NCI-H187 treated with DMSO at 0.1 percent for 48 hours (cell line): ENCODE data around the gene FABP2.
"Not testable (repeated sequence)": the region's sequence is repeated elsewhere in the genome, so short reads cannot be mapped to it uniquely, and the experiment has no call there.

Source experiments
- DNase-seq: peaks from one replicate; lab custom pipeline; 2025; lab: John Stamatoyannopoulos, UW

FABP2 gene

GRCh38 chr4:119321921-119322687, at the start of gene FABP2:
TSS of gene FABP2 (minus strand) at chr4:119322138. CDS start at chr4:119322102, 36 bp downstream.
- DNase-seq, result no peak

- not testable (repeated sequence) for DNase-seq
Measured at GRCh38 chr4:119370951-119371683, 49.2 kb upstream of the FABP2 start.

DNA sequence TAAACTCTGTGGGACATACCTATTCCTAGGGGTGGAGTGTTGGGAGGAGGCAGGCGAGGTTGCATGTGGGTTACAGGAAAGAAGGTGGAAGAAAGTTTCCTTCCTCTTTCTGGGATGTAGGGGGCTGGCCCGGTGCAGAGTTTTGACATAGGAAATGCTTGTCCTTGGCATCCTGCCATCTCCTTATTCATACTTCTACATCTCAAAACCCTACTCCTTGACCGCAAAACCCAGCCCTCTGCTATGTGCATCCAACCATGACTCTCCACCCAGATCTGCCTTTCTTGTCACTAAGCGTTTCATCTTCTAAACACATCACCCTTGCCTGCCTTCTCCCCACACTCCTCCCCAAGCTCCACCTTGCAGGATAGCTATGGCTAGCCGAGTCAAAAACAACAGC, 48.5 kb upstream of the FABP2 start:
- peak; percentile 20 for DNase-seq

- DNase-seq, result not testable (repeated sequence)
Measured at GRCh38 chr4:119366802-119367201, 44.9 kb upstream of the FABP2 start.

GRCh38 chr4:119364203-119364602, 42.3 kb upstream of the FABP2 start:
- DNase-seq, result not testable (repeated sequence)

DNA sequence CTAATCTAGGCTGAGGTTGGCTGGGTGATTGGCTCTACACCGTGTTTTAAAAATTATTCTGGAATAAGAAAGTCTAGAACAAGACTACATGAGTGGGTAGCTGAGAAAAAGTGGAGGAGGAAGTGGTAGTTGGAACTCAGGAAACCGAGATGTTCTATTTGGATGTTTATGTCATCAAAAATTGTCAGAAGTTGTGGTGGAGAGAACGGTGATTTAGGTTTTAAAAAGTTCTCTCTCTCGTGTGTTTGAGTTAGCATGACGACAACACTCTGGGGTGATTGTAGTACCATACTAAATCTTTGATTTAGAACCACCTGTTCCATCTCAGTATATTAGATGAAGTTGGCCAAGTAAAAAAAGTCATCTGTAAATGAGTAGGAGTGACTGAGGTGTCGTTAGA, 41.4 kb upstream of the FABP2 start:
- not testable (repeated sequence) for DNase-seq

- DNase-seq, result not testable (repeated sequence)
Measured at GRCh38 chr4:119362413-119362812, 40.5 kb upstream of the FABP2 start.

DNA sequence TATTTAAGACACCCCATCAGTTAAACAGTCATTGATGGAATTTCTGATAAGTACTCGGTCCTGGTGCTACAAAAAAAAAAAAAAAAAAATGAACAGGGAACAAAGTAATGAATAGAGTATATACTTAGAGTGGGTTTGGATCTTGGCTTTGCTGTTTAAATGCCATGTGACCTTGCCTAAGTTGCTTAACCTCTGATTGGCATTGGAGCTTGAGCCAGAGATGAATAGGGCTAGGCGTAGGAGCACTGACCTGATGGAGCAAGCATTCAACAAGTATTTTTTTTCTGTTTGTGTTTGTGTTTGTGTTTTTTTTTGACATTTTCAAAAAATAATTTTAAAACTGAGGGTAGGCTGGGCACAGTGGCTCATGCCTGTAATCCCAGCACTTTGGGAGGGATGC, 37.9 kb upstream of the FABP2 start:
- DNase-seq, result not testable (repeated sequence)

DNA sequence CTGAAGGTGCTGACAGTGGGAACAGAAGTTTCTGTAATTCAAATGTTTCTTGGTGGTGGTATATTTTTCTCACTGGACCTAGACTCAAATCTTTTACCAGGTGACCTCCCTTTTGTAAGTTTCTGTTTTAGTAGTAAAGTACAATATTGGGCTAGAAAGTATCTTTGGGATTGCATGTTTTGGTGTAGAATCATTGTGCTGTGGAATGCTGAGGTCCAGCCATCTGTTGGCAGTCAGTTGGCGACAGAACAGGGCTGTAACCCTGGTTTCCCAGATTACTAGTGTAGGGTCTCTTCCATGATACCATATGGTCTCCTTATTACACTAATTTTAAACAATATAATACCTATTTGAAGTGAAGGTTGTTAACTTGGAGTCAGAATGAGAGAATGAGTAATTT, 34.9 kb upstream of the FABP2 start:
- DNase-seq, result not testable (repeated sequence)

GRCh38 chr4:119356041-119356440, 34.1 kb upstream of the FABP2 start:
- not testable (repeated sequence) for DNase-seq

DNA sequence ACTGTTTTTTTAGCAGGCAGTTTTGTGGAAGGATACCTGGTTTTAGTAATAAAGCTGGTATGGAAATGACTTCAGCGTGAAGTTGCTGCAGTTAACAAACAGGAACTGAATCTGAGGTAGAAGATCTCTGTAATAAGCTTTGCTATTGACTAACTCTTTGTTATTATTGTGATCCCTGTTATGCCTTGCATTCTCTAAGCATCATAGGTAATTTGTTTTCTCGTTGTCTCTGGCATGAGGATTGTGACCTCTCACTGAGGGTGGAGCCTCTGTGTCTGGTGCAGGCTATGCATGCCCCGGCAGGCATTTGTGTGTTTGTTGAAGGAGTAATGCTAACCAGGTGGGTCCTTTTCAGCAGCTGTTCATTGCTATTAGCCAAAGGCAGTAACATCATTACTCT, 31.4 kb upstream of the FABP2 start:
- not testable (repeated sequence) for DNase-seq

DNA sequence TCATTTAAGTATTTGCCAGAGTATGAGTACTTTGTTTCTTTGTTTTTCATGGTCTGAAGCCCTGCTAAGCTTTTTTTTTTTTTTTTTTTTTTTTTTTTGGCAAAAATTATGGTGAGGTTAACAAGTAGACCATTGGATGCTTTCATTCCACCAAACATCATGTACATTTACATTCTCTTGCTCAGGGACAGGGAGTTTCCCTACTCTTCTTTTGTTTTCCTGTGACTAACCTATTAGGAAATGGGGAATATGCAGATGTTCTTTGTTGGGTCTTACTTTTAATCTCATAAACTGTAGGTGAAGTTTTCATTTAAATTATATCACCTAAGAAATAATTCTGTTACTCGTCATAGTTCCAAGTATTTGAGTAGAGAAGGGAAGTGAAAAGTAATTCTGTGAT, 26.2 kb upstream of the FABP2 start:
- DNase-seq, result not testable (repeated sequence)

DNA sequence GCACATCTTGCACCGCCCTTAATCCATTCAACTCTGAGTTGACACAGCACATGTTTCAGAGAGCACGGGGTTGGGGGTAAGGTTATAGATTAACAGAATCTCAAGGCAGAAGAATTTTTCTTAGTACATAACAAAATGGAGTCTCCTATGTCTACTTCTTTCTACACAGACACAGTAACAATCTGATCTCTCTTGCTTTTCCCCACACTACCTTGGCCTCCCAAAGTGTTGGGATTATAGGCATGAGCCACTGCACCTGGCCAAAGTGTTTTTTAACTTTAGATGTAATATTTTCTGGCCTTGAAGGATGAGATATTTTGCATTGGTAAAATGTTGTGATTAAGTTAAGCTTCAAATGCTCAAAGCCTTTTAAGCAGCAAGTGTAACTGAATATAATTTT, 21.4 kb upstream of the FABP2 start:
- DNase-seq, result not testable (repeated sequence)

GRCh38 chr4:119339895-119340294, 18.0 kb upstream of the FABP2 start:
- DNase-seq, result not testable (repeated sequence)

DNA sequence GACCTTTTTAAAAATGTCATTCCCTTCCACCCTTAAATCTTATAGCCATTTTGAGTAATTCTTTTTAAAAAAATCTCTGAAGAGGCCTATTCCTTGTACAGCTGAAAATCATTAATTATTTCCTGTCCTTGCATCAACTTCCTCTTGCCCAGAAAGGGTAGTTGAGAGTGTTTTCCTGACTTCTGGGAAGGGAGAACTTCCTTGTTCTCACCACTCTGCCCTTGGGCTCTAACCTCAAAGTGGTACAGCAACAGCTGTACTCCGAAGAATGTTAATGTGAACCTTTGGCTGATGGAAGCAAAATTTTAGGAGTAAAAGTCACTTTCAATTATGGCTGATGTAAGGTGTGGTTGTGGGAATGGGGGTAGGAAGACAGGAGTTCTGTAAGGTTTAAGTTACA, 15.1 kb upstream of the FABP2 start:
- DNase-seq, result no peak

DNA sequence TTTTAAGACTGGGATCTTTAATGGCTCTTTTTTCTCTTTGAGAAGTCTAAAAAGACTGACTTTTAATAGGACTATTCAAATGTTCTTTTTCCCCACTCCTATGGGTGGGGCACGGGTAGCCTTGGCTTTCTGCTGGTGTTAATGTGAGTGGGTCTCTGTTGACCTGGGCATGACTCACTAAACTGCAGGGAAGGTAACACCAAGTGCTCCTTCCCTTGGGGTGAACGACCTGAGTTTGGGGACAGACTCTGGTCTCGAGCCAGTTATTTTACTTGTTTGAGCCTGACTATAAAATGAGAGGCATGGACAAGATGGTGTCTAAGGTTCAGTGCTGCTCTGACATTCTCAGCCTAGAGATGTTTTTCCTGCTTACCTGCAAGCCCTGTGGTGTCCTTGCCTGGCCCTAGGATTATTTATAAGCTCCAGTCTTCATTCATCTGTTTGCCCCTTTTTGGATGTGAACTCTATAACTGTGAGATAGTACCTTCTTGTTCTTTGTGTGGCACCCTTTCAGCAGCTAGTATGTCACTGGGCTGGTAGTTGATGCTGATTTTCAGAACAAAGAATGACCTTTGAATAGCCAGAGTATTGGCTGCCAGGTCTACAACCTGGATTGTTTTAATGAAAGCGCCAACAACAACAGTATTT, 14.5 kb upstream of the FABP2 start:
- DNase-seq, result not testable (repeated sequence)

DNA sequence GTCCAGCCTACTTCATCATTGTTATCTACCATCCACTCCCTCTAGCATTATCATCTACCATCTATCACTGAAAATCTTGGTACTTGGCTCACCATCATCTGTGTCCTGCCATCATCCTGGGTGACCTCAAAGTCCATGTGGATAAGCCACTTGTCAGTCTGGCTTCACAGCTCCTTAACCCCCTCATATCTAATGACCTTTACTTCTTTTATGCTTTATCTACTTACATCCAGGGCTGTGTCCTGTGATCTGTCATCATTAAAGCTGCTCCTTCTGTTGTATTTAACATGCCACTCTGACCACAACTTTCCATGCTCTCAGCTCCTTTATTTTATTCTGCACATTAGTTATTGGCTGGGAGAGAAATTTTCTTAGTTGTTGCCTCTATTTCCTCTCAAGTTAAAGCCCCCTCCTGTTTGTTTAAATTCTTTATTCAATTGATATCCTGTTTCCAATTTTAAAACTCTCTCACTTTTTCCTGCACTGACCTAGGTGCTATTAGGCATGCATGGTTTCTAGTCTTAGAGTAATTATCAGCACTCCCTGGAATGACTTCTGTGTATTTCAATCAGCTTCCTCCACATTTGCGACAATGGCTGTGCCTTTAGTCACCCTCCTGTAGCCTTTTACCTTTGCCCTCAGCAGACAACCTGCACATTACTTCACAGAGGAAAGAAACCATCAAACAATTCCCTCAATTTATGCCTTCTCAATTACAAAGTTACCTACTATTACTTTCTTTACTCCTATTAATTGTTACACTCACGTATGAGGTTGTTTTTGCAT, 8.1 kb upstream of the FABP2 start:
- DNase-seq, result no peak

DNA sequence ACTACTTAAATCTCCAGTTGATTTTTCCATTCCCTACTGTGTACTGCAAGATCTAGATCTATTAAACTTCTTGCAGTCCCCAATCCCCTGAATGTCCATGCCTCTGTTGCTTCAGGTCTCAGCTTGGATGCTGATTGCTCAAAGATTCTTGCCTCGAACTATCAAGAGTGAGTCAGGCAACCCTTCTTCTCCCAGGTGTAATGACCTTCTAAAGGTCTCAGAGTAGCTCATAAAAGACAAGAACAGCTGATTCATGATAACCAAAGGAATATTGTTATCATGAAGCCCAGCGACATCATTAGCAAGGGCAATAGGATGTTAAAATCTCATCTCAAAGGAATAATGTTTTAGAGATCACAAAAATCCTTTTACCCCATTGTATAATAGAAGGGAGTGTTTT, 6.8 kb upstream of the FABP2 start:
- no peak for DNase-seq

- DNase-seq, result no peak
Measured at GRCh38 chr4:119317990-119318389, 3.9 kb downstream of the FABP2 start.

DNA sequence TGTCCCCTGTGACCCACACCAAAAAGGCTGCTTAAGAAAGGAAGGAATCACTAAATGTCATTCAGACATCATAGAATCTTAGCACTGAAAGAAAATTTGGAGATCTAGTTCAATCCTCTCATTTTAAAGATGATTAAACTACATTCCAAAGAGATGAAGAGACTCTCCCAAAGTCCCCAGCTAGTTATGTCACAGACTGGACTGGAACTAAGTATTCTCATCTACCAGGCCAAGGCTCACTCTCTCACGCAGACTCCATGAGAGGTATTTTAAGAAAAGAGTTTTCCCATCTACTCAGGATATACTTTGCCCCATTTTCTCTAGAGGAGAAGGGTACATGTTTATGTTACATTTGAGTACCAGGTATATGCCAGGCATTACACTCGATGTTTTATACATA, 6.9 kb downstream of the FABP2 start:
- DNase-seq, result no peak

DNA sequence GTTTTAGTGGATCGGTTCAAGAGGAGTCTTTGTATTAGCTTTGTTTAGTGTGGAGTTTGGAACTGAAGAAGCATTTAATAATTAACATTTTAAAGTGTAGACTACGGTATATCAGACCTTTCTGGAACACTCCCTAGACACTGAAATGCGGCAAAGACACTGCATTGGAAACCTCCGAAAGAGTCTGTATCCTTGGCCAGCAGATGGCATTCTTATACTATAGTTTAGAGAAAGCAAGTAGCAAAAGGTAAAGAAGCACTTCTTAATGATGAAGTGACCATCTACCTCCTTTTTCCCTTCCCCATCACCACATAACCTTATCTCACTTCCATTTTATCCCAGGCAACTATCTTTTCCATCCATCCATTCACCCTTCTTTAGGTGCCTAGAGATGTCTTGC, 7.6 kb downstream of the FABP2 start:
- DNase-seq, result peak; percentile 1

- DNase-seq, result no peak
Measured at GRCh38 chr4:119313237-119313636, 8.7 kb downstream of the FABP2 start.
